Caco-2 (cell line): ENCODE results near the gene TWNK. TPM values are rescaled to one million over a fixed set of nuclear protein-coding genes. Genes with fewer than 3 reads are reported as not detected.

Experiments
- BruUV-seq: library from RNA; stranded (reverse); fragments of 400-500 nt; replicated peaks from 2 replicates; lab custom pipeline; 2021; lab: Mats Ljungman, UMichigan
- CTCF ChIA-PET: fragments of 300-600 bp; sonication (Branson Sonifier 250); formaldehyde crosslinking; loops from one replicate; lab custom pipeline; 2022; ENCODE audit warnings: antibody characterized with exemption; lab: Charles Lee
- POLR2A ChIA-PET: fragments of 300-600 bp; sonication (Branson Sonifier 250); formaldehyde crosslinking; loops from one replicate; lab custom pipeline; 2022; ENCODE audit warnings: antibody characterized with exemption; lab: Charles Lee
- DNase-seq, 2 experiments: peaks; one replicate each; pipeline versions ENCODE4 v3.0.0 to v3.0.0-alpha.2; 2020 to 2022
- H3K27me3 ChIP-seq: replicated peaks from 2 replicates; pipeline ENCODE4 v1.6.0; 2011; ENCODE audit warnings: low read length; ENCODE audit not compliant: control insufficient read depth, insufficient read depth
- H3K36me3 ChIP-seq: 2 replicates; pipeline ENCODE4 v1.5.1; 2011; ENCODE audit warnings: low read length; ENCODE audit not compliant: control insufficient read depth, insufficient read depth
- H3K4me1 ChIP-seq: fragments of 250-450 bp; sonication (Bioruptor Pico); 2 replicates; pipeline ENCODE4 v1.5.1; 2020; ENCODE audit warnings: mild to moderate bottlenecking
- H3K4me3 ChIP-seq: 2 replicates; pipeline ENCODE4 v1.5.1; 2011; ENCODE audit warnings: low read depth, mild to moderate bottlenecking, control low read depth, low read length
- H3K9me3 ChIP-seq: fragments of 250-450 bp; sonication (Bioruptor Pico); 2 replicates; pipeline ENCODE4 v1.5.1; 2020; ENCODE audit warnings: mild to moderate bottlenecking, moderate library complexity
- H3K27ac Mint-ChIP-seq: one replicate; pipeline ENCODE4 v1.8.0; 2022; ENCODE audit warnings: mixed read lengths; ENCODE audit not compliant: unreplicated experiment
- H3K27me3 Mint-ChIP-seq: one replicate; pipeline ENCODE4 v1.8.0; 2022; ENCODE audit warnings: mixed read lengths; ENCODE audit not compliant: insufficient read depth, unreplicated experiment
- H3K36me3 Mint-ChIP-seq: one replicate; pipeline ENCODE4 v1.8.0; 2022; ENCODE audit warnings: mild to moderate bottlenecking, mixed read lengths; ENCODE audit not compliant: insufficient read depth, unreplicated experiment
- H3K4me1 Mint-ChIP-seq: one replicate; pipeline ENCODE4 v1.8.0; 2022; ENCODE audit warnings: low read depth, mixed read lengths; ENCODE audit not compliant: unreplicated experiment
- H3K4me3 Mint-ChIP-seq: one replicate; pipeline ENCODE4 v1.8.0; 2022; ENCODE audit warnings: mild to moderate bottlenecking, moderate library complexity, mixed read lengths; ENCODE audit not compliant: unreplicated experiment
- H3K9me3 Mint-ChIP-seq: one replicate; pipeline ENCODE4 v1.8.0; 2022; ENCODE audit warnings: mixed read lengths; ENCODE audit not compliant: unreplicated experiment
- intact Hi-C: fragments of 100-400 bp; cut with micrococcal nuclease; formaldehyde crosslinking; loops from one replicate; pipeline ENCODE4 v1.10.0; 2022; ENCODE audit not compliant: unreplicated experiment
- total RNA-seq: library from RNA; stranded (reverse); gene quantifications from 2 replicates; pipeline ENCODE4 v1.2.3, GENCODE V29; 2022
- TF ChIP-seq, protein P1 (sequence below), 2 experiments: fragments of 200-600 bp in 1 of 2; IDR thresholded peaks; 1 replicate in 1 of 2; 2 replicates in 1 of 2; pipeline versions ENCODE4 v1.5.1 to v1.8.0; 2011 to 2022; ENCODE audit warnings: antibody characterized with exemption in 1 of 2, control low read depth in 1 of 2, inconsistent platforms in 1 of 2, low read depth in 1 of 2, low read length in 1 of 2, mild to moderate bottlenecking in 1 of 2, moderate library complexity in 1 of 2; ENCODE audit not compliant: insufficient read depth in 1 of 2, severe bottlenecking in 1 of 2, unreplicated experiment in 1 of 2

Gene TWNK
- total RNA-seq, 1 experiment from 2014 or later, result 29.8 TPM

- H3K4me1 Mint-ChIP-seq, result peaks cover 19% of the 10 kb centered on the region
- ChIA-PET POLR2A (interaction anchor here (0.5 to 1.0 kb wide), 3 partner anchors 27 to 33 kb away, joined by 3 to 5 read pairs (median 3); partner anchors contain the start of genes PDZD7 and SFXN3), CTCF (interaction anchor here (0.6 to 7.1 kb wide), 20 partner anchors 9 to 119 kb away, joined by 3 to 58 read pairs (median 7); partner anchors contain the start of genes KAZALD1, MRPL43, PDZD7 and SEMA4G)
- no TSS peak for BruUV-seq
- peak; percentile 92 to 94 for DNase-seq
- H3K27me3 Mint-ChIP-seq, result no peaks in the 10 kb centered on the region
- Histone ChIP-seq H3K36me3 (peaks cover 1% of the 10 kb centered on the region), H3K4me1 (peaks cover 18% of the 10 kb centered on the region), H3K4me3 (peak overlapping the region; percentile 94), H3K27me3 (no peaks in the 10 kb centered on the region), H3K9me3 (no peaks in the 10 kb centered on the region)
- peak overlapping the region; percentile 81 for H3K4me3 Mint-ChIP-seq
- H3K27ac Mint-ChIP-seq, result peak overlapping the region; percentile 74
- H3K9me3 Mint-ChIP-seq, result no peaks in the 10 kb centered on the region
- intact Hi-C loops, result loop anchor here (1.0 to 2.0 kb wide), 3 partner anchors 16 to 69 kb away; no protein-coding TSS in a partner anchor
- H3K36me3 Mint-ChIP-seq, result peaks cover 48% of the 10 kb centered on the region
- TF ChIP-seq, protein P1, sequence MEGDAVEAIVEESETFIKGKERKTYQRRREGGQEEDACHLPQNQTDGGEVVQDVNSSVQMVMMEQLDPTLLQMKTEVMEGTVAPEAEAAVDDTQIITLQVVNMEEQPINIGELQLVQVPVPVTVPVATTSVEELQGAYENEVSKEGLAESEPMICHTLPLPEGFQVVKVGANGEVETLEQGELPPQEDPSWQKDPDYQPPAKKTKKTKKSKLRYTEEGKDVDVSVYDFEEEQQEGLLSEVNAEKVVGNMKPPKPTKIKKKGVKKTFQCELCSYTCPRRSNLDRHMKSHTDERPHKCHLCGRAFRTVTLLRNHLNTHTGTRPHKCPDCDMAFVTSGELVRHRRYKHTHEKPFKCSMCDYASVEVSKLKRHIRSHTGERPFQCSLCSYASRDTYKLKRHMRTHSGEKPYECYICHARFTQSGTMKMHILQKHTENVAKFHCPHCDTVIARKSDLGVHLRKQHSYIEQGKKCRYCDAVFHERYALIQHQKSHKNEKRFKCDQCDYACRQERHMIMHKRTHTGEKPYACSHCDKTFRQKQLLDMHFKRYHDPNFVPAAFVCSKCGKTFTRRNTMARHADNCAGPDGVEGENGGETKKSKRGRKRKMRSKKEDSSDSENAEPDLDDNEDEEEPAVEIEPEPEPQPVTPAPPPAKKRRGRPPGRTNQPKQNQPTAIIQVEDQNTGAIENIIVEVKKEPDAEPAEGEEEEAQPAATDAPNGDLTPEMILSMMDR (IDR thresholded peaks at IDR 0.05; ENCODE audit: insufficient read depth in 1 of 2, low read depth in 1 of 2, low read length in 1 of 2, severe bottlenecking in 1 of 2, unreplicated experiment in 1 of 2), result peak; percentile 90 to 97
Measured at GRCh38 chr10:100997360-100998182, 10.2 kb downstream of the TWNK start.

DNA sequence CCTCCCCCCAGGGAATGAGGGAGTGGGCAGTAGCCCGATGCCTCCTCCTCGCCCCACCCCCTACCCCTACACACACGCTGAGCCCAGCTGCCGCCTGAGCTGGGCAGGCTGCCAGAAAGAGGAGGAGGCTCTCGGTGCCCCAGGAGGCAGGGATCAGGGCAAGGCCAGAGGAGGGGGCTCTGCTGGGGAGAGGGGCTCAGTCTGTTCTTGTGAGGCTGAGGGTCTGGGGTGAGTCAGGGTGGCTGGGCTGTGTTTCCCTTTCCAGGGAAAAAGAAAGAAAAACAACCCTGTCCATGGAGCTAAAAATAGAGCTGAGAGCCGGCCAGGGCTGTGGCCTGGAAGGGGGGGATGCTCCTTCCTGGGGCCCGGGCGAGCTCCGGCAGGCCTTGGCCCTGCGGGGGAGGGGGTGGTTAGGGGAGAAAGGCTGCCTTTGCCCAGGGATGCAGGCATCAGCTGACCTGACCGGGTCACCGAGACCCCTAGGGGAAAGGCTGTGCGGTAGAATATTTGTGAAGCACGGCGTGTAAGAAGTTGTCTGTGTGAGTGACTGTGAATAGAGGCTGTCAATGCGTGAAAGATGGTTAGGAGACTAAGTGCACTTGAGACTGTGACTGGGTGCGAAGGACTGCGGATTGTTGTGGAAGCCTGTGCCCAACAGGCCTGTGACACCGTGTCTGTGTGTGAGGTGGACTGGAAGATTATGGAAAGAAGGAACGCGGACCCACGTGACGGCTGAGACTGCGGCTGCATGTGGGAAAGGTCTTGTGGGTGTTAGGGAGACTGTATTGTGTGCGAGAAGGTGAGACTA lies 11.0 kb downstream of the TWNK start:
- peaks cover 18% of the 10 kb centered on the region for H3K4me1 ChIP-seq
- H3K27me3 ChIP-seq, result no peaks in the 10 kb centered on the region
- Mint-ChIP-seq H3K27ac (peak overlapping the region; percentile 74), H3K4me3 (peak overlapping the region; percentile 81), H3K9me3 (no peaks in the 10 kb centered on the region), H3K27me3 (no peaks in the 10 kb centered on the region), H3K4me1 (peaks cover 19% of the 10 kb centered on the region), H3K36me3 (peaks cover 44% of the 10 kb centered on the region)
- intact Hi-C loops, result loop anchor here (2.0 kb wide), 1 partner anchor 68 kb away; no protein-coding TSS in a partner anchor
- ChIA-PET CTCF (interaction anchor here (0.6 to 7.1 kb wide), 14 partner anchors 12 to 143 kb away, joined by 3 to 58 read pairs (median 7); partner anchors contain the start of genes MRPL43, PDZD7, SEMA4G and SFXN3), POLR2A (interaction anchor here (0.6 to 0.7 kb wide), 4 partner anchors 19 to 651 kb away, joined by 3 to 5 read pairs (median 4); partner anchors contain the start of gene SCD)
- TF ChIP-seq, protein P1 (IDR thresholded peaks at IDR 0.05; ENCODE audit: insufficient read depth in 1 of 2, low read depth in 1 of 2, low read length in 1 of 2, severe bottlenecking in 1 of 2, unreplicated experiment in 1 of 2), result no peak
- peaks cover 1% of the 10 kb centered on the region; the same call in 1 of the 2 replicates for H3K36me3 ChIP-seq
- no peaks in the 10 kb centered on the region for H3K9me3 ChIP-seq
- no TSS peak for BruUV-seq
- peak; percentile 62 to 70 for DNase-seq
- H3K4me3 ChIP-seq, result peak overlapping the region; percentile 94
